ENCODE results near the gene ARHGAP25. TPM values are rescaled to one million over a fixed set of nuclear protein-coding genes. Genes with fewer than 3 reads are reported as not detected.

The ARHGAP25 gene
- total RNA-seq, 1 donor from 2014 or later: 1.1 TPM

GRCh38 chr2:68819556-68819955, 84.9 kb downstream of the ARHGAP25 start:
- Mint-ChIP-seq H3K4me3 (no peak overlapping the region), H3K9me3 (no peaks in the 10 kb centered on the region), H3K27ac (no peak overlapping the region), H3K36me3 (no peaks in the 10 kb centered on the region), H3K4me1 (ENCODE audit: unreplicated experiment) (no peaks in the 10 kb centered on the region), H3K27me3 (no peaks in the 10 kb centered on the region)
- no peak for TF ChIP-seq CTCF (conservative IDR thresholded peaks at IDR 0.05)
- DNase-seq (ENCODE audit: extremely low spot score, unreplicated experiment): no peak

- Mint-ChIP-seq H3K36me3 (no peaks in the 10 kb centered on the region), H3K27me3 (no peaks in the 10 kb centered on the region), H3K27ac (no peak overlapping the region), H3K4me3 (no peak overlapping the region), H3K4me1 (ENCODE audit: unreplicated experiment) (no peaks in the 10 kb centered on the region), H3K9me3 (no peaks in the 10 kb centered on the region)
- DNase-seq (ENCODE audit: extremely low spot score, unreplicated experiment): no peak
- no peak for TF ChIP-seq CTCF (conservative IDR thresholded peaks at IDR 0.05)
Observed at GRCh38 chr2:68822207-68822872, 87.7 kb downstream of the ARHGAP25 start.

- no peak for TF ChIP-seq CTCF (conservative IDR thresholded peaks at IDR 0.05)
- no peaks in the 10 kb centered on the region for H3K27me3 Mint-ChIP-seq
- no peak overlapping the region for H3K27ac Mint-ChIP-seq
- no peak for DNase-seq (ENCODE audit: extremely low spot score, unreplicated experiment)
- no peak overlapping the region for H3K4me3 Mint-ChIP-seq
- H3K4me1 Mint-ChIP-seq (ENCODE audit: unreplicated experiment): peaks cover 13% of the 10 kb centered on the region
- H3K36me3 Mint-ChIP-seq: no peaks in the 10 kb centered on the region
- H3K9me3 Mint-ChIP-seq: no peaks in the 10 kb centered on the region
Observed at GRCh38 chr2:68824831-68825230, 90.2 kb downstream of the ARHGAP25 start.

GRCh38 chr2:68825866-68826265, 91.3 kb downstream of the ARHGAP25 start:
- no peak for DNase-seq (ENCODE audit: extremely low spot score, unreplicated experiment)
- no peaks in the 10 kb centered on the region for H3K27me3 Mint-ChIP-seq
- H3K9me3 Mint-ChIP-seq: no peaks in the 10 kb centered on the region
- H3K4me3 Mint-ChIP-seq: no peak overlapping the region
- peaks cover 13% of the 10 kb centered on the region for H3K4me1 Mint-ChIP-seq (ENCODE audit: unreplicated experiment)
- no peak overlapping the region for H3K27ac Mint-ChIP-seq
- H3K36me3 Mint-ChIP-seq: no peaks in the 10 kb centered on the region
- no peak for TF ChIP-seq CTCF (conservative IDR thresholded peaks at IDR 0.05)

GRCh38 chr2:68827666-68828065, 93.1 kb downstream of the ARHGAP25 start:
- Mint-ChIP-seq H3K36me3 (no peaks in the 10 kb centered on the region), H3K4me3 (no peak overlapping the region), H3K4me1 (ENCODE audit: unreplicated experiment) (peaks cover 13% of the 10 kb centered on the region), H3K27me3 (no peaks in the 10 kb centered on the region), H3K27ac (no peak overlapping the region), H3K9me3 (no peaks in the 10 kb centered on the region)
- no peak for TF ChIP-seq CTCF (conservative IDR thresholded peaks at IDR 0.05)
- no peak for DNase-seq (ENCODE audit: extremely low spot score, unreplicated experiment)
